ENCODE measurements around the gene TNNC1. TPM values are rescaled to one million over a fixed set of nuclear protein-coding genes. Genes with fewer than 3 reads are reported as not detected.
A peak's percentile ranks its signal among the peaks of the same experiment; 100 is the strongest.

The TNNC1 gene
- total and polyA plus RNA-seq, 2 of the 13 experiments (the other 11 are each of a cell fraction or from before 2014, with no cell fraction given), result 11.8 to 36.4 TPM

GRCh38 chr3:52455283-52456168, 1.7 kb upstream of the TNNC1 start, which contains the start of gene NISCH (continued):
- TF ChIP-seq, protein P1, sequence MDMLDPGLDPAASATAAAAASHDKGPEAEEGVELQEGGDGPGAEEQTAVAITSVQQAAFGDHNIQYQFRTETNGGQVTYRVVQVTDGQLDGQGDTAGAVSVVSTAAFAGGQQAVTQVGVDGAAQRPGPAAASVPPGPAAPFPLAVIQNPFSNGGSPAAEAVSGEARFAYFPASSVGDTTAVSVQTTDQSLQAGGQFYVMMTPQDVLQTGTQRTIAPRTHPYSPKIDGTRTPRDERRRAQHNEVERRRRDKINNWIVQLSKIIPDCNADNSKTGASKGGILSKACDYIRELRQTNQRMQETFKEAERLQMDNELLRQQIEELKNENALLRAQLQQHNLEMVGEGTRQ (IDR thresholded peaks at IDR 0.05; ENCODE audit: low read depth, low read length), result no peak
- TF ChIP-seq, protein P1 (CRISPR knock-in tag; IDR thresholded peaks at IDR 0.05; ENCODE audit: borderline replicate concordance), result peak; percentile 63; the same call in 1 of the 2 replicates
- TF ChIP-seq ZNF788 (CRISPR knock-in tag; IDR thresholded peaks at IDR 0.05; ENCODE audit: borderline replicate concordance) (peak; percentile 85; the same call in 1 of the 2 replicates), BHLHE40 (IDR thresholded peaks at IDR 0.05; ENCODE audit: low read length) (peak; percentile 92), MEIS1 (CRISPR knock-in tag; IDR thresholded peaks at IDR 0.05; ENCODE audit: borderline replicate concordance) (peak; percentile 87; the same call in 1 of the 2 replicates), ZFP37 (CRISPR knock-in tag; IDR thresholded peaks at IDR 0.05; ENCODE audit: borderline replicate concordance) (no peak), TBX2 (CRISPR knock-in tag; IDR thresholded peaks at IDR 0.05; ENCODE audit: borderline replicate concordance) (peak; percentile 84), SNAI1 (CRISPR knock-in tag; IDR thresholded peaks at IDR 0.05; ENCODE audit: borderline replicate concordance) (no peak; the same call in 1 of the 2 replicates), HNF4G (IDR thresholded peaks at IDR 0.05; ENCODE audit: borderline replicate concordance, low read depth, low read length) (no peak), HNF4G (CRISPR knock-in tag; IDR thresholded peaks at IDR 0.05; ENCODE audit: borderline replicate concordance, low read depth) (peak; percentile 49; the same call in 1 of the 2 replicates), ZIK1 (CRISPR knock-in tag; IDR thresholded peaks at IDR 0.05; ENCODE audit: borderline replicate concordance, low read depth) (no peak), ZBTB7B (CRISPR knock-in tag; IDR thresholded peaks at IDR 0.05) (peak; percentile 43; the same call in 1 of the 2 replicates), MIER3 (CRISPR knock-in tag; IDR thresholded peaks at IDR 0.05; ENCODE audit: borderline replicate concordance) (peak; percentile 69; the same call in 1 of the 2 replicates), ZNF570 (CRISPR knock-in tag; IDR thresholded peaks at IDR 0.05; ENCODE audit: borderline replicate concordance) (no peak), MAF1 (CRISPR knock-in tag; IDR thresholded peaks at IDR 0.05; ENCODE audit: borderline replicate concordance) (no peak), ATM (IDR thresholded peaks at IDR 0.05; ENCODE audit: borderline replicate concordance) (no peak), SP1 (IDR thresholded peaks at IDR 0.05) (no peak), SP1 (CRISPR knock-in tag; IDR thresholded peaks at IDR 0.05) (peak; percentile 92), ZNF274 (CRISPR knock-in tag; IDR thresholded peaks at IDR 0.05) (0 out of 2 replicates have a peak, but pooled peaks have one; percentile 24)
- TF ChIP-seq, protein P2, sequence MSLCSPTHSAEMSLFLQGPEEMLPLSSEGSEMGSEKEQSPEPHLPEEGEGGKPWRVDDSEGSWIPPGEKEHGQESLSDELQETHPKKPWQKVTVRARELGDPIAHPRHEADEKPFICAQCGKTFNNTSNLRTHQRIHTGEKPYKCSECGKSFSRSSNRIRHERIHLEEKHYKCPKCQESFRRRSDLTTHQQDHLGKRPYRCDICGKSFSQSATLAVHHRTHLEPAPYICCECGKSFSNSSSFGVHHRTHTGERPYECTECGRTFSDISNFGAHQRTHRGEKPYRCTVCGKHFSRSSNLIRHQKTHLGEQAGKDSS (CRISPR knock-in tag; IDR thresholded peaks at IDR 0.05; ENCODE audit: borderline replicate concordance, low read depth), result peak; percentile 38; the same call in 1 of the 2 replicates
- TF ChIP-seq, protein P3, sequence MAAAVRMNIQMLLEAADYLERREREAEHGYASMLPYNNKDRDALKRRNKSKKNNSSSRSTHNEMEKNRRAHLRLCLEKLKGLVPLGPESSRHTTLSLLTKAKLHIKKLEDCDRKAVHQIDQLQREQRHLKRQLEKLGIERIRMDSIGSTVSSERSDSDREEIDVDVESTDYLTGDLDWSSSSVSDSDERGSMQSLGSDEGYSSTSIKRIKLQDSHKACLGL (CRISPR knock-in tag; IDR thresholded peaks at IDR 0.05), result peak; percentile 68
- TF ChIP-seq, protein P4, sequence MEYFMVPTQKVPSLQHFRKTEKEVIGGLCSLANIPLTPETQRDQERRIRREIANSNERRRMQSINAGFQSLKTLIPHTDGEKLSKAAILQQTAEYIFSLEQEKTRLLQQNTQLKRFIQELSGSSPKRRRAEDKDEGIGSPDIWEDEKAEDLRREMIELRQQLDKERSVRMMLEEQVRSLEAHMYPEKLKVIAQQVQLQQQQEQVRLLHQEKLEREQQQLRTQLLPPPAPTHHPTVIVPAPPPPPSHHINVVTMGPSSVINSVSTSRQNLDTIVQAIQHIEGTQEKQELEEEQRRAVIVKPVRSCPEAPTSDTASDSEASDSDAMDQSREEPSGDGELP (IDR thresholded peaks at IDR 0.05; ENCODE audit: borderline replicate concordance, low read depth), result no peak

Data from HepG2 (cell line).